KMS-11 (cell line): ENCODE data around the gene PDE3B.
A peak's percentile ranks its signal among the peaks of the same experiment; 100 is the strongest.

Source experiments
- H2AFZ ChIP-seq: fragments of 200-600 bp; sonication (generic); 2 replicates; pipeline ENCODE4 v1.6.1; 2016; ENCODE audit warnings: antibody characterized with exemption, mixed run types, low read depth
- H3K27ac ChIP-seq: fragments of 200-600 bp; sonication (generic); 2 replicates; pipeline ENCODE4 v1.6.1; 2016; ENCODE audit warnings: mild to moderate bottlenecking, mixed run types
- H3K27me3 ChIP-seq: fragments of 200-600 bp; sonication (generic); 2 replicates; pipeline ENCODE4 v1.6.1; 2017; ENCODE audit warnings: mild to moderate bottlenecking, low read depth, mixed run types, moderate library complexity; ENCODE audit not compliant: insufficient read depth
- H3K36me3 ChIP-seq: fragments of 200-600 bp; sonication (generic); 2 replicates; pipeline ENCODE4 v1.6.1; 2017; ENCODE audit warnings: mild to moderate bottlenecking, mixed run types; ENCODE audit not compliant: insufficient read depth
- H3K4me1 ChIP-seq: fragments of 200-600 bp; sonication (generic); 2 replicates; pipeline ENCODE4 v1.6.1; 2016; ENCODE audit warnings: mild to moderate bottlenecking, low read depth, mixed run types; ENCODE audit not compliant: poor library complexity, severe bottlenecking
- H3K4me2 ChIP-seq: fragments of 200-600 bp; sonication (generic); 2 replicates; pipeline ENCODE4 v1.7.0; 2016; ENCODE audit warnings: mild to moderate bottlenecking, mixed run types
- H3K4me3 ChIP-seq: fragments of 200-600 bp; sonication (generic); IDR thresholded peaks from 2 replicates; pipeline ENCODE4 v1.6.1; 2017; ENCODE audit warnings: low read depth, low read length, mixed read lengths; ENCODE audit not compliant: insufficient read depth
- H3K79me2 ChIP-seq: fragments of 200-600 bp; sonication (generic); 2 replicates; pipeline ENCODE4 v1.6.1; 2016; ENCODE audit warnings: low read depth, mixed run types; ENCODE audit not compliant: insufficient read depth
- H3K9ac ChIP-seq: fragments of 200-600 bp; sonication (generic); 2 replicates; pipeline ENCODE4 v1.6.1; 2016; ENCODE audit warnings: mild to moderate bottlenecking, mixed run types
- H4K20me1 ChIP-seq: fragments of 200-600 bp; sonication (generic); 2 replicates; pipeline ENCODE4 v1.6.1; 2016; ENCODE audit warnings: mild to moderate bottlenecking, mixed run types; ENCODE audit not compliant: insufficient read depth
- CTCF ChIP-seq: fragments of 200-600 bp; sonication (generic); conservative IDR thresholded peaks from 2 replicates; pipeline ENCODE4 v1.6.1; 2017; ENCODE audit warnings: low read depth, mild to moderate bottlenecking, antibody characterized with exemption, low read length, moderate library complexity, mixed read lengths

Gene PDE3B

GRCh38 chr11:14884667-14885273 is 241.2 kb downstream of the PDE3B start:
- Histone ChIP-seq H3K4me1 (peaks cover 7% of the 10 kb centered on the region), H2AFZ (no peak overlapping the region), H3K79me2 (no peaks in the 10 kb centered on the region), H3K36me3 (no peaks in the 10 kb centered on the region), H3K27me3 (no peaks in the 10 kb centered on the region), H3K27ac (no peak overlapping the region), H3K4me2 (no peak overlapping the region), H4K20me1 (no peaks in the 10 kb centered on the region), H3K9ac (no peak overlapping the region), H3K4me3 (no peak overlapping the region)
- TF ChIP-seq CTCF: no peak

- Histone ChIP-seq H3K27me3 (no peaks in the 10 kb centered on the region), H3K27ac (no peak overlapping the region), H2AFZ (no peak overlapping the region), H3K79me2 (no peaks in the 10 kb centered on the region), H3K4me2 (no peak overlapping the region), H3K9ac (no peak overlapping the region), H3K4me3 (no peak overlapping the region), H4K20me1 (no peaks in the 10 kb centered on the region), H3K36me3 (no peaks in the 10 kb centered on the region), H3K4me1 (peaks cover 12% of the 10 kb centered on the region)
- TF ChIP-seq CTCF: no peak
Measured at GRCh38 chr11:14886513-14886912, 242.9 kb downstream of the PDE3B start.

GRCh38 chr11:14891143-14892035 is 247.8 kb downstream of the PDE3B start:
- Histone ChIP-seq H3K4me3 (no peak overlapping the region), H4K20me1 (no peaks in the 10 kb centered on the region), H3K9ac (peak overlapping the region; percentile 46; the same call in 1 of the 2 replicates), H3K36me3 (no peaks in the 10 kb centered on the region), H2AFZ (peak overlapping the region; percentile 77), H3K27ac (peak overlapping the region; percentile 49), H3K4me2 (peak overlapping the region; percentile 64), H3K4me1 (peaks cover 30% of the 10 kb centered on the region), H3K79me2 (no peaks in the 10 kb centered on the region), H3K27me3 (no peaks in the 10 kb centered on the region)
- no peak for TF ChIP-seq CTCF

- Histone ChIP-seq H3K79me2 (no peaks in the 10 kb centered on the region), H3K9ac (peak within 1 kb of the TSS; percentile 46; the same call in 1 of the 2 replicates), H3K4me1 (peaks cover 30% of the 10 kb centered on the region), H3K27me3 (no peaks in the 10 kb centered on the region), H3K4me2 (peak within 1 kb of the TSS; percentile 64), H3K36me3 (no peaks in the 10 kb centered on the region), H3K27ac (peak within 1 kb of the TSS; percentile 49), H4K20me1 (no peaks in the 10 kb centered on the region), H2AFZ (peak within 1 kb of the TSS; percentile 77), H3K4me3 (no peak within 1 kb of the TSS)
- no peak for TF ChIP-seq CTCF
Measured at GRCh38 chr11:14892036-14892556, 248.5 kb downstream of the PDE3B start, which contains the start of gene CYP2R1. CYP2R1 (minus strand) TSS chr11:14892231; CDS start chr11:14892205, 26 bp downstream.
